HEK293 (cell line): ENCODE data around the gene ADAMTS17.

Experiments used
- CTCF ChIA-PET: fragments of 350-600 bp; formaldehyde crosslinking; extraction: SDS; loops from one replicate; lab custom pipeline; 2021; ENCODE audit warnings: antibody characterized with exemption; lab: Yijun Ruan, JAX
- POLR2A ChIA-PET: fragments of 300-600 bp; formaldehyde crosslinking; extraction: SDS; loops from one replicate; lab custom pipeline; 2020; ENCODE audit warnings: antibody characterized with exemption, inconsistent platforms; lab: Yijun Ruan, JAX
- H3K27ac ChIP-seq: fragments of 200-500 bp; sonication (Bioruptor generic); 2 replicates; pipeline ENCODE4 v1.5.1; 2014; ENCODE audit warnings: low read depth, low read length, control low read depth, inconsistent platforms; ENCODE audit errors: extremely low read depth
- H3K36me3 ChIP-seq, 2 experiments: fragments of 200-500 bp in 1 of 2; sonication (Bioruptor generic) in 1 of 2; 1 replicate in 1 of 2; 2 replicates in 1 of 2; pipeline ENCODE4 v1.5.1; 2014 to 2017; ENCODE audit warnings: inconsistent platforms in 2 of 2, low read length in 2 of 2; ENCODE audit not compliant: control insufficient read depth in 2 of 2, insufficient read depth in 1 of 2
- H3K4me1 ChIP-seq: fragments of 200-500 bp; sonication (Bioruptor generic); 2 replicates; pipeline ENCODE4 v1.5.1; 2014; ENCODE audit warnings: mild to moderate bottlenecking, low read length, inconsistent platforms; ENCODE audit not compliant: control insufficient read depth, insufficient read depth
- H3K4me3 ChIP-seq: 2 replicates; pipeline ENCODE4 v1.5.1; 2011; ENCODE audit warnings: low read depth, mild to moderate bottlenecking, control low read depth, low read length, moderate library complexity
- H3K9me3 ChIP-seq: fragments of 200-500 bp; sonication (Bioruptor generic); 2 replicates; pipeline ENCODE4 v1.5.1; 2014; ENCODE audit warnings: low read depth, low read length, inconsistent platforms; ENCODE audit not compliant: control insufficient read depth, insufficient read depth
- HOXD13 ChIP-seq: sonication (generic); formaldehyde crosslinking; IDR thresholded peaks from 2 replicates; pipeline ENCODE4 v1.8.0; 2022; ENCODE audit warnings: missing genetic modification reagents, borderline replicate concordance
- KLF16 ChIP-seq: fragments of 450-650 bp; formaldehyde crosslinking; IDR thresholded peaks from 2 replicates; pipeline ENCODE4 v1.5.1; 2017; ENCODE audit warnings: missing biosample characterization, missing genetic modification characterization
- KLF9 ChIP-seq: fragments of 450-650 bp; formaldehyde crosslinking; IDR thresholded peaks from 2 replicates; pipeline ENCODE4 v1.5.1; 2016; ENCODE audit warnings: missing biosample characterization, missing genetic modification characterization, low read depth
- SCRT2 ChIP-seq: fragments of 450-650 bp; formaldehyde crosslinking; IDR thresholded peaks from 2 replicates; pipeline ENCODE4 v1.5.1; 2016; ENCODE audit warnings: missing biosample characterization, missing genetic modification characterization
- ZFHX2 ChIP-seq: fragments of 450-650 bp; formaldehyde crosslinking; conservative IDR thresholded peaks from 2 replicates; pipeline ENCODE4 v1.5.1; 2016; ENCODE audit warnings: missing biosample characterization, missing genetic modification characterization
- ZFP3 ChIP-seq: fragments of 450-650 bp; formaldehyde crosslinking; IDR thresholded peaks from 2 replicates; pipeline ENCODE4 v1.5.1; 2016; ENCODE audit warnings: low read depth, missing biosample characterization, missing genetic modification characterization
- ZNF114 ChIP-seq: fragments of 450-650 bp; formaldehyde crosslinking; IDR thresholded peaks from 2 replicates; pipeline ENCODE4 v1.5.0; 2017; ENCODE audit warnings: missing biosample characterization, missing genetic modification characterization
- ZNF404 ChIP-seq: fragments of 450-650 bp; formaldehyde crosslinking; IDR thresholded peaks from 2 replicates; pipeline ENCODE4 v1.5.1; 2017; ENCODE audit warnings: missing biosample characterization, missing genetic modification characterization
- ZNF433 ChIP-seq: fragments of 450-650 bp; formaldehyde crosslinking; IDR thresholded peaks from 2 replicates; pipeline ENCODE4 v1.5.1; 2016; ENCODE audit warnings: missing biosample characterization, missing genetic modification characterization, low read depth
- ZNF501 ChIP-seq: fragments of 450-650 bp; formaldehyde crosslinking; IDR thresholded peaks from 2 replicates; pipeline ENCODE4 v1.5.1; 2016; ENCODE audit warnings: missing biosample characterization, missing genetic modification characterization
- TF ChIP-seq, protein P1 (sequence below): fragments of 450-650 bp; formaldehyde crosslinking; IDR thresholded peaks from 2 replicates; pipeline ENCODE4 v1.5.1; 2017; ENCODE audit warnings: missing biosample characterization, missing genetic modification characterization
- TF ChIP-seq, protein P2 (sequence below): fragments of 450-650 bp; formaldehyde crosslinking; IDR thresholded peaks from 2 replicates; pipeline ENCODE4 v1.5.1; 2017; ENCODE audit warnings: missing biosample characterization, missing genetic modification characterization
- TF ChIP-seq, protein P3 (sequence below): fragments of 450-650 bp; formaldehyde crosslinking; IDR thresholded peaks from 2 replicates; pipeline ENCODE4 v1.5.1; 2016; ENCODE audit warnings: missing biosample characterization, missing genetic modification characterization
- TF ChIP-seq, protein P4 (sequence below): fragments of 450-650 bp; formaldehyde crosslinking; IDR thresholded peaks from 2 replicates; pipeline ENCODE4 v1.5.1; 2016; ENCODE audit warnings: missing biosample characterization, missing genetic modification characterization

ADAMTS17 gene

DNA sequence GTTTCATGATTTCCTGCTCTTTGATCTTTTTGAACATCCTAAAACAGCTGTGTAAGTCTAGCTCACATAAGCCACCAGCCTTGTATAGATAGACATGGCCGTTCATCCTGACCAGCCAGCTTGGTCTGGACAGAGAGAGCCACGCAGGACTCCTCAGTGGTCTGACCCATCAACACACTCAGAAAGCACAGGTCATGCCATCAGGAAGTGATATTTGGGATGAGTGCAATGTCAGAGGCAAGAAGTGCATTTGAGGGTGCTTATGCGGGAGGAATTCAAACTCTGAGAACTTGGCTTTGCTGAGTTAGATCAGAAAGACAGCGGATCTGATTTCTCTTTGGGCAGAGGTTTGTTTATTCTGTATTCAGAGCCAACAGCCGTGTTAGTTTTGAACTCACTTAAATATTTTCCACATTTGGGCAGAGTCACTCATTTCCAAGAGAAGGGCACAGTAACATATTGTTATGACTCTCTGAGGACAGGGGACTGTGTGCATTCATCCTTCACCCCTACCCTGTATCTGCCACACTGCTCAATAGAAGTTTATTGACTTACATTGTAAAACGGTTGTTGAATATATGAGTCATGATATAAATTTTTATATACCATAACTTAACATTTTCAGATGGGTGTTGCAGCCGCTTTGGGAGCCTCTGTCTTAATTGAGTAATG, 383.2 kb downstream of the ADAMTS17 start:
- CTCF ChIA-PET = no interaction called here
- no peaks in the 10 kb centered on the region for H3K9me3 ChIP-seq
- no peak overlapping the region for H3K4me3 ChIP-seq
- no peak for TF ChIP-seq KLF9 (tag by site-specific recombination)
- TF ChIP-seq, protein P1, sequence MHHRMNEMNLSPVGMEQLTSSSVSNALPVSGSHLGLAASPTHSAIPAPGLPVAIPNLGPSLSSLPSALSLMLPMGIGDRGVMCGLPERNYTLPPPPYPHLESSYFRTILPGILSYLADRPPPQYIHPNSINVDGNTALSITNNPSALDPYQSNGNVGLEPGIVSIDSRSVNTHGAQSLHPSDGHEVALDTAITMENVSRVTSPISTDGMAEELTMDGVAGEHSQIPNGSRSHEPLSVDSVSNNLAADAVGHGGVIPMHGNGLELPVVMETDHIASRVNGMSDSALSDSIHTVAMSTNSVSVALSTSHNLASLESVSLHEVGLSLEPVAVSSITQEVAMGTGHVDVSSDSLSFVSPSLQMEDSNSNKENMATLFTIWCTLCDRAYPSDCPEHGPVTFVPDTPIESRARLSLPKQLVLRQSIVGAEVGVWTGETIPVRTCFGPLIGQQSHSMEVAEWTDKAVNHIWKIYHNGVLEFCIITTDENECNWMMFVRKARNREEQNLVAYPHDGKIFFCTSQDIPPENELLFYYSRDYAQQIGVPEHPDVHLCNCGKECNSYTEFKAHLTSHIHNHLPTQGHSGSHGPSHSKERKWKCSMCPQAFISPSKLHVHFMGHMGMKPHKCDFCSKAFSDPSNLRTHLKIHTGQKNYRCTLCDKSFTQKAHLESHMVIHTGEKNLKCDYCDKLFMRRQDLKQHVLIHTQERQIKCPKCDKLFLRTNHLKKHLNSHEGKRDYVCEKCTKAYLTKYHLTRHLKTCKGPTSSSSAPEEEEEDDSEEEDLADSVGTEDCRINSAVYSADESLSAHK (tag by site-specific recombination) = no peak
- TF ChIP-seq ZNF404 (tag by site-specific recombination) = no peak
- no peak for TF ChIP-seq ZNF114
- POLR2A ChIA-PET = no interaction called here
- H3K27ac ChIP-seq = no peak overlapping the region
- H3K36me3 ChIP-seq = no peaks in the 10 kb centered on the region
- no peaks in the 10 kb centered on the region for H3K4me1 ChIP-seq

DNA sequence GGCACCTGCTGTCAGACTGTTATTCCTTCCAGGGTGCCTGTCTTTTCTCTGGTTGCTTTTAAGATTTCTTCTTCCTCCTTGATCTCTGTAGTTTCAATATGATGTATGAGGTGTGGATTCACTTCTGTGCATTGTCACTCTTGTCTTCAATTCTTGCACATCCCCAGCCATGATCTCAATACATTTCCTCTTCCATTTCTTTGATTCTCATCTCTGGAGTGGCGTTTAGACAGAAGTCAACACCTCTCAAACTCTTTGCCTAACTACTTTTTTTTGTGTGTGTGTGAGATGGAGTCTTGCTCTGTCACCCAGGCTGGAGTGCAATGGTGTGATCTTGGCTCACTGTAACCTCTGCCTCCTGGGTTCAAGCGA, 384.1 kb downstream of the ADAMTS17 start:
- POLR2A ChIA-PET = no interaction called here
- H3K27ac ChIP-seq = no peak overlapping the region
- CTCF ChIA-PET = no interaction called here
- H3K36me3 ChIP-seq = no peaks in the 10 kb centered on the region
- TF ChIP-seq, protein P2, sequence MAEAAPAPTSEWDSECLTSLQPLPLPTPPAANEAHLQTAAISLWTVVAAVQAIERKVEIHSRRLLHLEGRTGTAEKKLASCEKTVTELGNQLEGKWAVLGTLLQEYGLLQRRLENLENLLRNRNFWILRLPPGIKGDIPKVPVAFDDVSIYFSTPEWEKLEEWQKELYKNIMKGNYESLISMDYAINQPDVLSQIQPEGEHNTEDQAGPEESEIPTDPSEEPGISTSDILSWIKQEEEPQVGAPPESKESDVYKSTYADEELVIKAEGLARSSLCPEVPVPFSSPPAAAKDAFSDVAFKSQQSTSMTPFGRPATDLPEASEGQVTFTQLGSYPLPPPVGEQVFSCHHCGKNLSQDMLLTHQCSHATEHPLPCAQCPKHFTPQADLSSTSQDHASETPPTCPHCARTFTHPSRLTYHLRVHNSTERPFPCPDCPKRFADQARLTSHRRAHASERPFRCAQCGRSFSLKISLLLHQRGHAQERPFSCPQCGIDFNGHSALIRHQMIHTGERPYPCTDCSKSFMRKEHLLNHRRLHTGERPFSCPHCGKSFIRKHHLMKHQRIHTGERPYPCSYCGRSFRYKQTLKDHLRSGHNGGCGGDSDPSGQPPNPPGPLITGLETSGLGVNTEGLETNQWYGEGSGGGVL = no peak
- TF ChIP-seq, protein P3, sequence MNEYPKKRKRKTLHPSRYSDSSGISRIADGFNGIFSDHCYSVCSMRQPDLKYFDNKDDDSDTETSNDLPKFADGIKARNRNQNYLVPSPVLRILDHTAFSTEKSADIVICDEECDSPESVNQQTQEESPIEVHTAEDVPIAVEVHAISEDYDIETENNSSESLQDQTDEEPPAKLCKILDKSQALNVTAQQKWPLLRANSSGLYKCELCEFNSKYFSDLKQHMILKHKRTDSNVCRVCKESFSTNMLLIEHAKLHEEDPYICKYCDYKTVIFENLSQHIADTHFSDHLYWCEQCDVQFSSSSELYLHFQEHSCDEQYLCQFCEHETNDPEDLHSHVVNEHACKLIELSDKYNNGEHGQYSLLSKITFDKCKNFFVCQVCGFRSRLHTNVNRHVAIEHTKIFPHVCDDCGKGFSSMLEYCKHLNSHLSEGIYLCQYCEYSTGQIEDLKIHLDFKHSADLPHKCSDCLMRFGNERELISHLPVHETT (tag by site-specific recombination) = no peak
- TF ChIP-seq ZNF114 = no peak
- TF ChIP-seq ZFHX2 (tag by site-specific recombination) = no peak
- TF ChIP-seq HOXD13 (CRISPR knock-in tag) = no peak
- no peak for TF ChIP-seq KLF16 (tag by site-specific recombination)
- TF ChIP-seq ZNF501 = no peak
- TF ChIP-seq ZFP3 (tag by site-specific recombination) = no peak
- TF ChIP-seq ZNF433 (tag by site-specific recombination) = no peak
- TF ChIP-seq, protein P4, sequence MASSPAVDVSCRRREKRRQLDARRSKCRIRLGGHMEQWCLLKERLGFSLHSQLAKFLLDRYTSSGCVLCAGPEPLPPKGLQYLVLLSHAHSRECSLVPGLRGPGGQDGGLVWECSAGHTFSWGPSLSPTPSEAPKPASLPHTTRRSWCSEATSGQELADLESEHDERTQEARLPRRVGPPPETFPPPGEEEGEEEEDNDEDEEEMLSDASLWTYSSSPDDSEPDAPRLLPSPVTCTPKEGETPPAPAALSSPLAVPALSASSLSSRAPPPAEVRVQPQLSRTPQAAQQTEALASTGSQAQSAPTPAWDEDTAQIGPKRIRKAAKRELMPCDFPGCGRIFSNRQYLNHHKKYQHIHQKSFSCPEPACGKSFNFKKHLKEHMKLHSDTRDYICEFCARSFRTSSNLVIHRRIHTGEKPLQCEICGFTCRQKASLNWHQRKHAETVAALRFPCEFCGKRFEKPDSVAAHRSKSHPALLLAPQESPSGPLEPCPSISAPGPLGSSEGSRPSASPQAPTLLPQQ (tag by site-specific recombination) = no peak
- no peak for TF ChIP-seq SCRT2 (tag by site-specific recombination)
- TF ChIP-seq, all 188 proteins: peak for 0
- no peaks in the 10 kb centered on the region for H3K4me1 ChIP-seq
- no peak overlapping the region for H3K4me3 ChIP-seq
- H3K9me3 ChIP-seq = no peaks in the 10 kb centered on the region
